IPS-15b (cell line): ENCODE results near the gene DYNLT1.
"Not testable (repeated sequence)": the region's sequence is repeated elsewhere in the genome, so short reads cannot be mapped to it uniquely, and the experiment has no call there.

Experiments used
- H3K27me3 ChIP-seq: one replicate; pipeline ENCODE4 v1.6.1; 2013; ENCODE audit warnings: low read length; ENCODE audit not compliant: control insufficient read depth, insufficient read depth
- H3K36me3 ChIP-seq: one replicate; pipeline ENCODE4 v1.6.1; 2013; ENCODE audit warnings: low read length; ENCODE audit not compliant: control insufficient read depth, insufficient read depth
- H3K4me1 ChIP-seq: one replicate; pipeline ENCODE4 v1.6.1; 2013; ENCODE audit warnings: mild to moderate bottlenecking, low read length; ENCODE audit not compliant: control insufficient read depth, insufficient read depth
- H3K4me3 ChIP-seq: one replicate; pipeline ENCODE4 v1.5.1; 2013; ENCODE audit warnings: low read depth, low read length
- H3K9ac ChIP-seq: one replicate; pipeline ENCODE4 v1.6.1; 2013; ENCODE audit warnings: low read depth, mild to moderate bottlenecking, low read length
- H3K9me3 ChIP-seq: one replicate; pipeline ENCODE4 v1.6.1; 2013; ENCODE audit warnings: mild to moderate bottlenecking, low read length; ENCODE audit not compliant: control insufficient read depth, insufficient read depth

DYNLT1 gene

GRCh38 chr6:158634695-158635426 is 9.7 kb downstream of the DYNLT1 start:
- no peaks in the 10 kb centered on the region for H3K27me3 ChIP-seq
- no peak overlapping the region for H3K9ac ChIP-seq
- H3K4me3 ChIP-seq = no peak overlapping the region
- H3K36me3 ChIP-seq = peaks cover 5% of the 10 kb centered on the region
- H3K9me3 ChIP-seq = no peaks in the 10 kb centered on the region
- H3K4me1 ChIP-seq = no peaks in the 10 kb centered on the region

GRCh38 chr6:158633127-158633526 is 11.4 kb downstream of the DYNLT1 start:
- Histone ChIP-seq H3K27me3 (no peaks in the 10 kb centered on the region), H3K9me3 (no peaks in the 10 kb centered on the region), H3K4me1 (no peaks in the 10 kb centered on the region), H3K9ac (no peak overlapping the region), H3K36me3 (peaks cover 9% of the 10 kb centered on the region), H3K4me3 (no peak overlapping the region)

- H3K36me3 ChIP-seq = not testable (repeated sequence)
Measured at GRCh38 chr6:158632538-158633119, 11.9 kb downstream of the DYNLT1 start.

GRCh38 chr6:158631678-158632537 is 12.6 kb downstream of the DYNLT1 start:
- no peaks in the 10 kb centered on the region for H3K27me3 ChIP-seq
- H3K9ac ChIP-seq = no peak overlapping the region
- H3K9me3 ChIP-seq = no peaks in the 10 kb centered on the region
- no peaks in the 10 kb centered on the region for H3K4me1 ChIP-seq
- H3K36me3 ChIP-seq = peaks cover 10% of the 10 kb centered on the region
- no peak overlapping the region for H3K4me3 ChIP-seq

More at GRCh38 chr6:158632538-158633119, 11.9 kb downstream of the DYNLT1 start:
- not testable (repeated sequence) for H3K9me3 ChIP-seq, H3K27me3 ChIP-seq, H3K4me3 ChIP-seq, H3K9ac ChIP-seq, H3K4me1 ChIP-seq

- peaks cover 14% of the 10 kb centered on the region for H3K36me3 ChIP-seq
- no peaks in the 10 kb centered on the region for H3K27me3 ChIP-seq
- H3K4me3 ChIP-seq = no peak overlapping the region
- no peaks in the 10 kb centered on the region for H3K9me3 ChIP-seq
- H3K9ac ChIP-seq = no peak overlapping the region
- H3K4me1 ChIP-seq = no peaks in the 10 kb centered on the region
Measured at GRCh38 chr6:158630938-158631616, 13.5 kb downstream of the DYNLT1 start.

- H3K4me3 ChIP-seq = no peak overlapping the region
- H3K9ac ChIP-seq = no peak overlapping the region
- H3K9me3 ChIP-seq = no peaks in the 10 kb centered on the region
- peaks cover 25% of the 10 kb centered on the region for H3K36me3 ChIP-seq
- no peaks in the 10 kb centered on the region for H3K27me3 ChIP-seq
- H3K4me1 ChIP-seq = no peaks in the 10 kb centered on the region
Measured at GRCh38 chr6:158629367-158630221, 14.9 kb downstream of the DYNLT1 start.

- no peak overlapping the region for H3K4me3 ChIP-seq
- H3K9me3 ChIP-seq = no peaks in the 10 kb centered on the region
- H3K27me3 ChIP-seq = no peaks in the 10 kb centered on the region
- no peak overlapping the region for H3K9ac ChIP-seq
- H3K36me3 ChIP-seq = peaks cover 28% of the 10 kb centered on the region
- H3K4me1 ChIP-seq = no peaks in the 10 kb centered on the region
Measured at GRCh38 chr6:158628542-158628941, 16.0 kb downstream of the DYNLT1 start.

GRCh38 chr6:158627940-158628211 is 16.7 kb downstream of the DYNLT1 start:
- Histone ChIP-seq H3K4me1 (no peaks in the 10 kb centered on the region), H3K27me3 (no peaks in the 10 kb centered on the region), H3K9me3 (no peaks in the 10 kb centered on the region), H3K4me3 (no peak overlapping the region), H3K9ac (no peak overlapping the region), H3K36me3 (peaks cover 28% of the 10 kb centered on the region)

GRCh38 chr6:158627168-158627939 is 17.2 kb downstream of the DYNLT1 start:
- no peaks in the 10 kb centered on the region for H3K4me1 ChIP-seq
- H3K36me3 ChIP-seq = peaks cover 29% of the 10 kb centered on the region
- H3K4me3 ChIP-seq = no peak overlapping the region
- no peaks in the 10 kb centered on the region for H3K27me3 ChIP-seq
- no peaks in the 10 kb centered on the region for H3K9me3 ChIP-seq
- no peak overlapping the region for H3K9ac ChIP-seq

GRCh38 chr6:158626360-158627167 is 18.0 kb downstream of the DYNLT1 start:
- H3K4me1 ChIP-seq = no peaks in the 10 kb centered on the region
- H3K4me3 ChIP-seq = no peak overlapping the region
- peaks cover 31% of the 10 kb centered on the region for H3K36me3 ChIP-seq
- no peaks in the 10 kb centered on the region for H3K27me3 ChIP-seq
- no peaks in the 10 kb centered on the region for H3K9me3 ChIP-seq
- H3K9ac ChIP-seq = no peak overlapping the region
